GM19025 (cell line): ENCODE results near the gene LY86.

Experiments
- ATAC-seq: cut with Tn5 transposase; IDR thresholded peaks from one replicate; pipeline ENCODE4 v1.9.1; 2021; ENCODE audit warnings: mild to moderate bottlenecking, low read depth, moderate library complexity; ENCODE audit not compliant: unreplicated experiment

The LY86 gene

GRCh38 chr6:6588064-6588923, at the start of gene LY86:
LY86 (plus strand) TSS chr6:6588720; CDS start chr6:6588735, 15 bp downstream.
- ATAC-seq: peak; percentile 41

- no peak for ATAC-seq
These were observed 49.5 kb upstream of the LY86 start for GRCh38 chr6:6539036-6539435.

GRCh38 chr6:6542357-6542756, 46.2 kb upstream of the LY86 start:
- no peak for ATAC-seq

GRCh38 chr6:6543181-6543879, 45.2 kb upstream of the LY86 start:
- ATAC-seq: no peak

- no peak for ATAC-seq
These were observed 42.8 kb upstream of the LY86 start for GRCh38 chr6:6545616-6546317.

GRCh38 chr6:6546318-6547109, 42.0 kb upstream of the LY86 start:
- ATAC-seq: peak; percentile 43

GRCh38 chr6:6547110-6547879, 41.2 kb upstream of the LY86 start:
- peak; percentile 63 for ATAC-seq

- ATAC-seq: no peak
These were observed 32.3 kb upstream of the LY86 start for GRCh38 chr6:6556161-6556737.

- no peak for ATAC-seq
These were observed 31.6 kb upstream of the LY86 start for GRCh38 chr6:6556738-6557503.

GRCh38 chr6:6557504-6557839, 31.0 kb upstream of the LY86 start:
- ATAC-seq: no peak

GRCh38 chr6:6557886-6558285, 30.6 kb upstream of the LY86 start:
- no peak for ATAC-seq

GRCh38 chr6:6559994-6560570, 28.4 kb upstream of the LY86 start:
- ATAC-seq: no peak

GRCh38 chr6:6560909-6561308, 27.6 kb upstream of the LY86 start:
- ATAC-seq: no peak

GRCh38 chr6:6564154-6564553, 24.4 kb upstream of the LY86 start:
- no peak for ATAC-seq

- ATAC-seq: no peak
These were observed 23.5 kb upstream of the LY86 start for GRCh38 chr6:6565069-6565468.

GRCh38 chr6:6565488-6565887, 23.0 kb upstream of the LY86 start:
- no peak for ATAC-seq

GRCh38 chr6:6566766-6567165, 21.8 kb upstream of the LY86 start:
- ATAC-seq: no peak

GRCh38 chr6:6569096-6569810, 19.3 kb upstream of the LY86 start:
- ATAC-seq: no peak
